Fibroblast of lung (primary cell): ENCODE data around the gene DTD1. TPM values are rescaled to one million over a fixed set of nuclear protein-coding genes. Genes with fewer than 3 reads are reported as not detected.

Experiments
- DNase-seq, 2 donors: peaks; one replicate each; pipeline versions ENCODE4 v3.0.0 to v3.0.0-alpha.2; 2010; ENCODE audit warnings: low read depth in 2 of 2
- H2AFZ ChIP-seq: 2 replicates; pipeline ENCODE4 v1.5.1; 2012; ENCODE audit warnings: low read length, control low read depth, inconsistent platforms
- H3K27ac ChIP-seq: 2 replicates; pipeline ENCODE4 v1.5.1; 2011; ENCODE audit warnings: low read length, control low read depth; ENCODE audit not compliant: insufficient read depth
- H3K27me3 ChIP-seq: 2 replicates; pipeline ENCODE4 v1.5.1; 2011; ENCODE audit warnings: mild to moderate bottlenecking, low read length; ENCODE audit not compliant: control insufficient read depth, insufficient read depth
- H3K36me3 ChIP-seq: 2 replicates; pipeline ENCODE4 v1.5.1; 2011; ENCODE audit warnings: low read length; ENCODE audit not compliant: control insufficient read depth, insufficient read depth
- H3K4me1 ChIP-seq: 2 replicates; pipeline ENCODE4 v1.5.1; 2011; ENCODE audit warnings: low read length; ENCODE audit not compliant: control insufficient read depth, insufficient read depth; ENCODE audit errors: extremely low read depth
- H3K4me2 ChIP-seq: 2 replicates; pipeline ENCODE4 v1.5.1; 2011; ENCODE audit warnings: low read length, control low read depth; ENCODE audit not compliant: insufficient read depth; ENCODE audit errors: extremely low read depth
- H3K4me3 ChIP-seq, 4 experiments: fragments of 200-600 bp in 1 of 4; sonication (generic) in 1 of 4; replicated peaks in 1 of 4; 2 replicates each; pipeline ENCODE4 v1.5.1; 2011 to 2016; ENCODE audit warnings: low read length in 4 of 4, low read depth in 3 of 4, mild to moderate bottlenecking in 3 of 4, control low read depth in 2 of 4, inconsistent platforms in 1 of 4, mixed read lengths in 1 of 4; ENCODE audit not compliant: insufficient read depth in 1 of 4; ENCODE audit errors: control extremely low read depth in 1 of 4
- H3K79me2 ChIP-seq: 2 replicates; pipeline ENCODE4 v1.5.1; 2012; ENCODE audit warnings: mild to moderate bottlenecking, low read length, inconsistent platforms; ENCODE audit not compliant: control insufficient read depth, insufficient read depth
- H3K9ac ChIP-seq: 2 replicates; pipeline ENCODE4 v1.5.1; 2011; ENCODE audit warnings: mild to moderate bottlenecking, low read length, control low read depth; ENCODE audit not compliant: insufficient read depth
- H3K9me3 ChIP-seq: 2 replicates; pipeline ENCODE4 v1.5.1; 2012; ENCODE audit warnings: low read depth, low read length; ENCODE audit not compliant: control insufficient read depth, insufficient read depth
- H4K20me1 ChIP-seq: 2 replicates; pipeline ENCODE4 v1.5.1; 2011; ENCODE audit warnings: low read length; ENCODE audit not compliant: control insufficient read depth, insufficient read depth; ENCODE audit errors: extremely low read depth
- EZH2 ChIP-seq: IDR thresholded peaks from 2 replicates; pipeline ENCODE4 v1.5.1; 2012; ENCODE audit warnings: low read length, control low read depth, mild to moderate bottlenecking; ENCODE audit errors: missing control alignments
- polyA plus RNA-seq, 2 donors: library from polyadenylated mRNA; depleted of rRNA in 1 of 2; stranded (reverse) in 1 of 2; unstranded in 1 of 2; fragments of >200 nt; gene quantifications; 2 replicates each; pipeline ENCODE4 v1.2.1, GENCODE V29; 2011 to 2012; ENCODE audit warnings: missing spikeins in 1 of 2
- total RNA-seq: library from RNA; depleted of rRNA; stranded (reverse); fragments of >200 nt; gene quantifications from 2 replicates; pipeline ENCODE4 v1.2.1, GENCODE V29; 2014
- TF ChIP-seq, protein P1 (sequence below), 2 donors: IDR thresholded peaks in 1 of 2; conservative IDR thresholded peaks in 1 of 2; 1 replicate in 1 of 2; 2 replicates in 1 of 2; pipeline ENCODE4 v1.5.1; 2011 to 2012; ENCODE audit warnings: low read length in 2 of 2, control low read depth in 1 of 2, inconsistent platforms in 1 of 2, low read depth in 1 of 2, mild to moderate bottlenecking in 1 of 2

The DTD1 gene
- total and polyA plus RNA-seq, 2 donors (not counting 1 experiment from before 2014, with no cell fraction given) = 60.8 to 71.0 TPM

DNA sequence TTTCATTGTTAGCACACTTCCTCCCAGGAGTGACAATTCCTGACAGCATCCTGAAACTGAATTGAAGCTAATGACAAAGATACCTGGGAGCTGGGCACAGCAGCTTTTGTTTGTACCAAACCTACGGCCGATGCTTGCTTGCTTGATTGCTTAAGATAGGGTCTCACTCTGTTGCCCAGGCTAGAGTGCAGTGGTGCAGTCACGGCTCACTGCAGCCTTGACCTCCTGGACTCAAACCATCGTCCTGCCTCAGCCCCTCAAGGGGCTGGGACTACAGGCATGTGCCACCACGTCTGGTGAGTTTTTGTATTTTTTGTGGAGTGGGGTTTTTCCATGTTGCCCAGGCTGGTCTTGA lies 141.0 kb downstream of the DTD1 start:
- no peaks in the 10 kb centered on the region for H3K79me2 ChIP-seq
- no peaks in the 10 kb centered on the region for H3K9me3 ChIP-seq
- TF ChIP-seq EZH2 = no peak
- TF ChIP-seq, protein P1, sequence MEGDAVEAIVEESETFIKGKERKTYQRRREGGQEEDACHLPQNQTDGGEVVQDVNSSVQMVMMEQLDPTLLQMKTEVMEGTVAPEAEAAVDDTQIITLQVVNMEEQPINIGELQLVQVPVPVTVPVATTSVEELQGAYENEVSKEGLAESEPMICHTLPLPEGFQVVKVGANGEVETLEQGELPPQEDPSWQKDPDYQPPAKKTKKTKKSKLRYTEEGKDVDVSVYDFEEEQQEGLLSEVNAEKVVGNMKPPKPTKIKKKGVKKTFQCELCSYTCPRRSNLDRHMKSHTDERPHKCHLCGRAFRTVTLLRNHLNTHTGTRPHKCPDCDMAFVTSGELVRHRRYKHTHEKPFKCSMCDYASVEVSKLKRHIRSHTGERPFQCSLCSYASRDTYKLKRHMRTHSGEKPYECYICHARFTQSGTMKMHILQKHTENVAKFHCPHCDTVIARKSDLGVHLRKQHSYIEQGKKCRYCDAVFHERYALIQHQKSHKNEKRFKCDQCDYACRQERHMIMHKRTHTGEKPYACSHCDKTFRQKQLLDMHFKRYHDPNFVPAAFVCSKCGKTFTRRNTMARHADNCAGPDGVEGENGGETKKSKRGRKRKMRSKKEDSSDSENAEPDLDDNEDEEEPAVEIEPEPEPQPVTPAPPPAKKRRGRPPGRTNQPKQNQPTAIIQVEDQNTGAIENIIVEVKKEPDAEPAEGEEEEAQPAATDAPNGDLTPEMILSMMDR (conservative IDR thresholded peaks at IDR 0.05 in 1 of 2, IDR thresholded peaks at IDR 0.05 in 1 of 2; ENCODE audit: low read depth in 1 of 2, low read length in 2 of 2) = no peak
- H3K4me2 ChIP-seq = no peak overlapping the region
- no peak overlapping the region for H2AFZ ChIP-seq
- no peak overlapping the region for H3K4me3 ChIP-seq
- H3K4me1 ChIP-seq = no peaks in the 10 kb centered on the region
- H3K27ac ChIP-seq = no peak overlapping the region
- H3K9ac ChIP-seq = no peak overlapping the region
- H3K36me3 ChIP-seq = no peaks in the 10 kb centered on the region
- H3K27me3 ChIP-seq = no peaks in the 10 kb centered on the region
- H4K20me1 ChIP-seq = no peaks in the 10 kb centered on the region
- DNase-seq = no peak

DNA sequence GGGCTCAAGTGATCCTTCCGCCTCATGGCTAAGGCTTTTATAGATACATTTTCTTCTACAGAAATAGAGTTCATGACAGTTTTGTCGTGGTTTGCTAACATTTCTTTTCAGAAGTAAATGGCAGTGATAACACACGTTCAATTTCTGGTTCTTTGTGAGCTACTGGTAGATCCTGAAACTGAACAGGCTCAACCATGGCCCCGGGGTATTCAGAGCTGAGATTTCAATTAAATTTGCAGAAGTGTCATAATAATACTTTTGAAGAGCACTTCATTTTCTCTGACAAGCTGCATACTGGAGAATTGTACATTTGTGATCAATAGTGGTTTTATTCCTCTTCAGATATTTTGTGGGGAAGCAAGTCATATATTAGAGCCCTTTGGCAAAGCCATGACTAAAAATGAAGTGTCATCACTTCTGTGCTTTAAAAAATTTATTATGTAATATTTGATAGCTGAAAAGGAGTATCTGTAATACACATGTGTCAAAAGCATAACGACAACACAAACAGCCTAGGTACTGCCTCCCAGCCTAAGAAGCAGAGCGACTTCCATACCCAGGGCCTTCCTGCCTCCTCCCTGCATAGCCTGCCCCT lies 141.5 kb downstream of the DTD1 start:
- Histone ChIP-seq H3K9me3 (no peaks in the 10 kb centered on the region), H3K27ac (no peak overlapping the region), H3K79me2 (no peaks in the 10 kb centered on the region), H4K20me1 (no peaks in the 10 kb centered on the region), H3K36me3 (no peaks in the 10 kb centered on the region), H3K9ac (no peak overlapping the region), H3K4me3 (no peak overlapping the region), H3K4me2 (no peak overlapping the region), H2AFZ (no peak overlapping the region), H3K27me3 (no peaks in the 10 kb centered on the region), H3K4me1 (no peaks in the 10 kb centered on the region)
- DNase-seq = no peak
- TF ChIP-seq, protein P1 (conservative IDR thresholded peaks at IDR 0.05 in 1 of 2, IDR thresholded peaks at IDR 0.05 in 1 of 2; ENCODE audit: low read depth in 1 of 2, low read length in 2 of 2) = no peak
- no peak for TF ChIP-seq EZH2

DNA sequence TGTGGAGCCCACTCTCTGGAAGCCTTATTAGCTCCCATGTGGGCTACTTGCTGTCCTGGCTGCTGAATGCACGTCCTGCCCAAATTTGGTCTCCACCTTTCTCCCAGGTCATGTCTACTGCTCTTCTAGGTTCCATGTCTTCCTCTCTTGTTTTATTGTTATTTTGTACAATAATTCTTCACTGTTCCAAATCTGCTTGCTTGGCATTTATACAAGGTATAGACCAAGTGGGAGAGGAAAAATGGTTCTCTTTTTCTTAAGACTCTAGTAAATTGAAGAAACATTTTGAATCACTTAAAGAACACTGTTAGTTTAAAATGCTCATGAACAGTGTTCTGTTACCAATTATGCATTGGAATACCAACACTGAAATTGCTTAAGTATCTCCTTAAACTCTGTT lies 144.1 kb downstream of the DTD1 start:
- Histone ChIP-seq H4K20me1 (no peaks in the 10 kb centered on the region), H3K79me2 (no peaks in the 10 kb centered on the region), H3K4me1 (no peaks in the 10 kb centered on the region), H3K4me3 (no peak overlapping the region), H3K9ac (no peak overlapping the region), H2AFZ (no peak overlapping the region), H3K27me3 (no peaks in the 10 kb centered on the region), H3K27ac (no peak overlapping the region), H3K9me3 (no peaks in the 10 kb centered on the region), H3K36me3 (no peaks in the 10 kb centered on the region), H3K4me2 (no peak overlapping the region)
- no peak for DNase-seq
- TF ChIP-seq, protein P1 (conservative IDR thresholded peaks at IDR 0.05 in 1 of 2, IDR thresholded peaks at IDR 0.05 in 1 of 2; ENCODE audit: low read depth in 1 of 2, low read length in 2 of 2) = no peak
- TF ChIP-seq EZH2 = no peak
